K562 (cell line): ENCODE data around the gene PSD2. TPM values are rescaled to one million over a fixed set of nuclear protein-coding genes. Genes with fewer than 3 reads are reported as not detected.

ENCODE experiments used
- BCLAF1 ChIP-seq, 2 experiments: fragments of 450-650 bp in 1 of 2; IDR thresholded peaks; 2 replicates each; pipeline ENCODE4 v1.6.1; 2011 to 2017; ENCODE audit warnings: low read depth in 2 of 2, antibody characterized with exemption in 1 of 2, borderline replicate concordance in 1 of 2, low read length in 1 of 2, mild to moderate bottlenecking in 1 of 2, mixed read lengths in 1 of 2; ENCODE audit not compliant: control insufficient read depth in 1 of 2
- CBX3 ChIP-seq, 2 experiments: IDR thresholded peaks; 1 replicate in 1 of 2; 2 replicates in 1 of 2; pipeline ENCODE4 v1.6.1; 2012; ENCODE audit warnings: inconsistent platforms in 2 of 2, low read length in 2 of 2, borderline replicate concordance in 1 of 2, control low read depth in 1 of 2
- CHD1 ChIP-seq: fragments of 200-600 bp; sonication (generic); IDR thresholded peaks from one replicate; pipeline ENCODE4 v1.6.1; 2012; ENCODE audit warnings: mild to moderate bottlenecking, moderate library complexity, low read length, inconsistent platforms
- CHD2 ChIP-seq: IDR thresholded peaks from 2 replicates; pipeline ENCODE4 v1.6.1; 2011; ENCODE audit warnings: low read depth, low read length
- CUX1 ChIP-seq: fragments of 200-800 bp; sonication (Bioruptor generic); IDR thresholded peaks from 2 replicates; pipeline ENCODE4 v1.6.1; 2016; ENCODE audit warnings: missing genetic modification characterization, missing compliant biosample characterization
- DACH1 ChIP-seq: fragments of 450-650 bp; IDR thresholded peaks from 2 replicates; pipeline ENCODE4 v1.6.1; 2018; ENCODE audit not compliant: partially characterized antibody
- NKRF ChIP-seq: fragments of 450-650 bp; IDR thresholded peaks from 2 replicates; pipeline ENCODE4 v1.6.1; 2016; ENCODE audit warnings: borderline replicate concordance
- PCBP2 ChIP-seq: fragments of 200-400 bp; formaldehyde crosslinking; IDR thresholded peaks from 2 replicates; pipeline ENCODE4 v1.6.1; 2018; ENCODE audit warnings: low read length, low read depth, mild to moderate bottlenecking, moderate library complexity; ENCODE audit not compliant: poor library complexity, severe bottlenecking
- ZBED1 ChIP-seq: IDR thresholded peaks from 2 replicates; pipeline ENCODE4 v1.6.1; 2014
- ZNF592 ChIP-seq: fragments of 450-650 bp; IDR thresholded peaks from 2 replicates; pipeline ENCODE4 v1.6.1; 2017; ENCODE audit warnings: antibody characterized with exemption, mild to moderate bottlenecking
- polyA plus RNA-seq, 8 experiments: library from polyadenylated mRNA; depleted of rRNA in 4 of 8; stranded (reverse) in 5 of 8; unstranded in 3 of 8; fragments of >200 nt; fragmentation: Nextera tagmentation in 2 of 8; fragmentation: Illumina TruSeq in 1 of 8; extraction: Ambion mirVana in 2 of 8; extraction: Trizol in 1 of 8; gene quantifications; 2 replicates each; pipeline versions ENCODE4 v1.2.1 to v1.2.3, GENCODE V29; 2011 to 2014; ENCODE audit warnings: inconsistent platforms in 1 of 8, missing spikeins in 1 of 8
- total RNA-seq, 7 experiments: library from RNA; depleted of rRNA in 6 of 7; stranded (reverse); fragments of >200 nt in 6 of 7; fragmentation: Illumina TruSeq in 2 of 7; extraction: Trizol in 2 of 7; gene quantifications; 2 replicates each; pipeline versions ENCODE4 v1.2.1 to v1.2.3, GENCODE V29; 2011 to 2021; ENCODE audit warnings: low replicate concordance in 1 of 7

PSD2 gene
- total and polyA plus RNA-seq, 9 of the 15 experiments (the other 6 are each of a cell fraction or from before 2014, with no cell fraction given): 0.01 to 0.09 (median 0.04) TPM; not detected in 4

- TF ChIP-seq NKRF (0 out of 2 replicates have a peak, but pooled peaks have one; percentile 46), PCBP2 (no peak), BCLAF1 (IDR thresholded peaks at IDR 0.05; ENCODE audit: borderline replicate concordance in 1 of 2, control insufficient read depth in 1 of 2, low read depth in 2 of 2, low read length in 1 of 2) (peak in 1 of 2 experiments; percentile 70; a peak in 1 of 4 replicates), DACH1 (no peak), ZNF592 (no peak), CBX3 (IDR thresholded peaks at IDR 0.05; ENCODE audit: borderline replicate concordance in 1 of 2, low read length in 2 of 2) (no peak), ZBED1 (no peak), CHD1 (no peak), CUX1 (no peak), CHD2 (no peak)
Measured at GRCh38 chr5:139746691-139747582, 48.7 kb upstream of the PSD2 start (continued).
